Prostate gland (tissue), 2 donors: Measurements from ENCODE around the gene GTF2H4. TPM values are rescaled to one million over a fixed set of nuclear protein-coding genes. Genes with fewer than 3 reads are reported as not detected.
"Not testable (repeated sequence)": the region's sequence is repeated elsewhere in the genome, so short reads cannot be mapped to it uniquely, and the experiment has no call there.

Source experiments
- DNase-seq: peaks from one replicate; pipeline ENCODE4 v3.0.0-alpha.2; 2019; ENCODE audit warnings: low spot score
- H3K27ac ChIP-seq, 2 donors: fragments of 200-600 bp; sonication (generic); 2 replicates each; pipeline ENCODE4 v1.5.1; 2017 to 2019
- H3K27me3 ChIP-seq: fragments of 200-600 bp; sonication (generic); replicated peaks from 2 replicates; pipeline ENCODE4 v1.5.1; 2019; ENCODE audit not compliant: insufficient read depth
- H3K36me3 ChIP-seq, 2 donors: fragments of 200-600 bp; sonication (generic); 1 replicate in 1 of 2; 2 replicates in 1 of 2; pipeline versions ENCODE4 v1.5.1 to v1.8.1; 2017 to 2019
- H3K4me1 ChIP-seq: fragments of 200-600 bp; sonication (generic); replicated peaks from 2 replicates; pipeline ENCODE4 v1.5.1; 2019
- H3K4me3 ChIP-seq, 2 donors: fragments of 200-600 bp; sonication (generic); 2 replicates each; pipeline ENCODE4 v1.5.1; 2017 to 2019
- H3K9me3 ChIP-seq: fragments of 200-600 bp; sonication (generic); 2 replicates; pipeline ENCODE4 v1.5.1; 2017
- POLR2A ChIP-seq: fragments of 450-650 bp; IDR thresholded peaks from one replicate; pipeline ENCODE4 v1.6.1; 2016; ENCODE audit warnings: antibody characterized with exemption, mild to moderate bottlenecking
- POLR2AphosphoS5 ChIP-seq: sonication (generic); formaldehyde crosslinking; IDR thresholded peaks from one replicate; pipeline ENCODE4 v1.6.1; 2017; ENCODE audit warnings: antibody characterized with exemption
- WGBS: methylation state at CpG from one replicate; pipeline ENCODE4 v1.1.5; 2018; 5-methylcytosine and 5-hydroxymethylcytosine counted together
- intact Hi-C: fragments of 100-400 bp; cut with DNase I; formaldehyde crosslinking; loops from one replicate; pipeline ENCODE4 v1.14.2; 2022
- total RNA-seq, 2 donors: library from RNA; depleted of rRNA; stranded (reverse); fragments of >200 nt; gene quantifications; one replicate each; pipeline ENCODE4 v1.1.0, GENCODE V29; 2016
- TF ChIP-seq, protein P1 (sequence below), 4 experiments: fragments of 200-600 bp in 2 of 4; fragments of 450-650 bp in 2 of 4; sonication (generic) in 2 of 4; IDR thresholded peaks; 1 replicate in 3 of 4; 2 replicates in 1 of 4; pipeline ENCODE4 v1.5.1; 2016 to 2019; ENCODE audit warnings: antibody characterized with exemption in 4 of 4, mild to moderate bottlenecking in 2 of 4, moderate library complexity in 2 of 4

GTF2H4 gene
- total RNA-seq, 2 donors from 2014 or later: 19.0 to 26.2 TPM

DNA sequence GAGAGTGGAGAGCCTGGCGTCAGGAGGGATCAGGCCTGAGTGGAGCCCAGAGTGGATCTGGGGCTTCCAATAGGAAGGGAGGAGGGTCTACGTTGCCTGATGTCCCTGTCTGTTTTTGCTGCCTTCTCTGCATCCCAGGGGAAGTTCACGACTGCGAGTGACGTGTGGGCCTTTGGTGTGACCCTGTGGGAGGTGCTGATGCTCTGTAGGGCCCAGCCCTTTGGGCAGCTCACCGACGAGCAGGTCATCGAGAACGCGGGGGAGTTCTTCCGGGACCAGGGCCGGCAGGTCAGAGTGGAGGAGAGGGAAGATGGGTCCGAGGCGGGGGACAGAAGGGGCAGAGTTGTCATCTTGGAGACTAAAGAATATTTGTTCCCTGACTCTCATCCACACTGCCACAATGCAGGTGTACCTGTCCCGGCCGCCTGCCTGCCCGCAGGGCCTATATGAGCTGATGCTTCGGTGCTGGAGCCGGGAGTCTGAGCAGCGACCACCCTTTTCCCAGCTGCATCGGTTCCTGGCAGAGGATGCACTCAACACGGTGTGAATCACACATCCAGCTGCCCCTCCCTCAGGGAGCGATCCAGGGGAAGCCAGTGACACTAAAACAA, 9.2 kb upstream of the GTF2H4 start:
- intact Hi-C loops: no loop called here
- DNase-seq: no peak
- Histone ChIP-seq H3K27me3 (no peaks in the 10 kb centered on the region), H3K27ac (no peak overlapping the region), H3K4me1 (no peaks in the 10 kb centered on the region), H3K4me3 (no peak overlapping the region), H3K9me3 (no peaks in the 10 kb centered on the region), H3K36me3 (peaks cover 0 to 26% of the 10 kb centered on the region in 2 donors)
- TF ChIP-seq POLR2AphosphoS5 (no peak), POLR2A (no peak)
- TF ChIP-seq, protein P1, sequence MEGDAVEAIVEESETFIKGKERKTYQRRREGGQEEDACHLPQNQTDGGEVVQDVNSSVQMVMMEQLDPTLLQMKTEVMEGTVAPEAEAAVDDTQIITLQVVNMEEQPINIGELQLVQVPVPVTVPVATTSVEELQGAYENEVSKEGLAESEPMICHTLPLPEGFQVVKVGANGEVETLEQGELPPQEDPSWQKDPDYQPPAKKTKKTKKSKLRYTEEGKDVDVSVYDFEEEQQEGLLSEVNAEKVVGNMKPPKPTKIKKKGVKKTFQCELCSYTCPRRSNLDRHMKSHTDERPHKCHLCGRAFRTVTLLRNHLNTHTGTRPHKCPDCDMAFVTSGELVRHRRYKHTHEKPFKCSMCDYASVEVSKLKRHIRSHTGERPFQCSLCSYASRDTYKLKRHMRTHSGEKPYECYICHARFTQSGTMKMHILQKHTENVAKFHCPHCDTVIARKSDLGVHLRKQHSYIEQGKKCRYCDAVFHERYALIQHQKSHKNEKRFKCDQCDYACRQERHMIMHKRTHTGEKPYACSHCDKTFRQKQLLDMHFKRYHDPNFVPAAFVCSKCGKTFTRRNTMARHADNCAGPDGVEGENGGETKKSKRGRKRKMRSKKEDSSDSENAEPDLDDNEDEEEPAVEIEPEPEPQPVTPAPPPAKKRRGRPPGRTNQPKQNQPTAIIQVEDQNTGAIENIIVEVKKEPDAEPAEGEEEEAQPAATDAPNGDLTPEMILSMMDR (IDR thresholded peaks at IDR 0.05): no peak
- 69% methylated on average over 23 of the region's 23 CpGs for WGBS

DNA sequence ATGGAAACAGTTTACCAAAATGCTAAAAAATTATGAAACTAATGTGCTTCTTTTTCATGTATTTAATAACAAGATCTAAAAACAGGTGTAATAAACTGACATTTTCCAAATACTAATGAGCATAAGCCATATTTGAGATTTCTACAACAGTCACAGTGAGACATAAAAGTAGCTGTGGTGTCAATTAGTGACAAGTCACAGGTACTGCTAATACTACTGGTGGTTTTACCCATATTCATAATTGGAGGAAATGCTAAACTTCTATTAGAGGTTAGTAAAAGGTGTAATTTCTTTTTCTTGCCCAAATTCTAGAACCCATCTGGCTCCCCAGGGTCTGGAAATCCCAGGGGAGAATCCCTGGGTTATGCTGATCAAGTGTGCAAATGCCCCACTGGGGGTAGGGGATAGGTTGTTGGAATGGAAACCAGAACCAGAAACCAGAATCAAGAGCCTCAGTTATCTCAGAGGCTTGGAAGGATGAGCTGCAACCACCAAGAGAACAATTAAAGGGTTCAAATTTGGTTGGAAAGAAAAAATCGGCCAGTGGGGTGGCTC, 7.1 kb upstream of the GTF2H4 start:
- WGBS: 65% methylated on average over 1 of the region's 1 CpG
- no peak for DNase-seq
- Histone ChIP-seq H3K27me3 (no peaks in the 10 kb centered on the region), H3K27ac (no peak overlapping the region), H3K4me1 (no peaks in the 10 kb centered on the region), H3K36me3 (peaks cover 0 to 20% of the 10 kb centered on the region in 2 donors), H3K4me3 (no peak overlapping the region), H3K9me3 (no peaks in the 10 kb centered on the region)
- intact Hi-C loops: no loop called here
- TF ChIP-seq, protein P1 (IDR thresholded peaks at IDR 0.05): no peak
- no peak for TF ChIP-seq POLR2A
- TF ChIP-seq POLR2AphosphoS5: no peak

DNA sequence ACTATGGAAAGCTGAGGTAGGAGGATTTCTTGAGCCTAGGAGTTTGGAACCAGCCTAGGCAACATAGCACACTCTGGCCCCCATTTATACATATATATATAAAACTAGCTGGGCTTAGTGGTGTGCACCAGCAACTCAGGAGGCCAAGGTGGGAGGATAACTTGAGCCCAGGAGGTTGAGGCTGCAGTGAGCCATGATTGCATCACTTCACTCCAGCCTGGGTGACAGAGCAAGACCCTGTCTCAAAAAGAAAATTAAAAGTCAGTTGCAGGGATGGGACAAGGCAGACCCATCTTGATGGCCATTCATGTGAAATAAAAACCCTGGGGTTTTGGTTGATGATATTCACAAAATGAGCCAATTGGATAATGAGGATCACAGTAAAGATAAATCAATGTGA, 6.6 kb upstream of the GTF2H4 start:
- H3K4me1 ChIP-seq: no peaks in the 10 kb centered on the region
- peaks cover 0 to 20% of the 10 kb centered on the region in 2 donors for H3K36me3 ChIP-seq
- H3K9me3 ChIP-seq: no peaks in the 10 kb centered on the region
- no peaks in the 10 kb centered on the region for H3K27me3 ChIP-seq
- no peak overlapping the region for H3K4me3 ChIP-seq
- TF ChIP-seq POLR2AphosphoS5 (no peak), POLR2A (no peak)
- TF ChIP-seq, protein P1 (IDR thresholded peaks at IDR 0.05): no peak
- no peak overlapping the region for H3K27ac ChIP-seq
- DNase-seq: no peak
- intact Hi-C loops: no loop called here

GRCh38 chr6:30902196-30902595, 5.8 kb upstream of the GTF2H4 start:
- H3K4me1 ChIP-seq, intact Hi-C loops, H3K4me3 ChIP-seq, H3K27me3 ChIP-seq, H3K9me3 ChIP-seq, DNase-seq, H3K27ac ChIP-seq: not testable (repeated sequence)
- 49% methylated on average over 9 of the region's 9 CpGs for WGBS
- H3K36me3 ChIP-seq: peaks cover 0 to 16% of the 10 kb centered on the region in 2 donors

DNA sequence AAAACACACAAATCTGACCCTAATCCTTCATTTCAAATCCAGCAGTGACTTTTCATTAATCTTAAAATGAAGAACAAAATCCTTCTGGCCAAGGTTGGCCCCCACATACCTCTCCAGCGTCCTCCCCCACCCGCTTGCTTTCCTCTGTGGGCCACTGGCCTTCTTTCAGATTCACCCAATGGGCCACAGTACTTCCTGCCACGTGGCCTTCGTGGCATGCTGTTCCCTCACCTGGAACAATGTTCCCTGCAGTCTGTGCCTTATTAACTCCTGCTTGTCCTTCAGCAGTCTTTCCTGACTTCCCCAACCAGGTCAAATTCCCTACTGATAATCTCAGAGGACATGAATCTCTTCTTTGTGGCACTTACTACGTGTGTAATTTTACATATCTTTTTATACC, 5.3 kb upstream of the GTF2H4 start:
- H3K9me3 ChIP-seq: no peaks in the 10 kb centered on the region
- no peaks in the 10 kb centered on the region for H3K4me1 ChIP-seq
- intact Hi-C loops: no loop called here
- TF ChIP-seq POLR2AphosphoS5 (no peak), POLR2A (no peak)
- 50% methylated on average over 5 of the region's 5 CpGs for WGBS
- no peaks in the 10 kb centered on the region for H3K27me3 ChIP-seq
- H3K36me3 ChIP-seq: peaks cover 0 to 10% of the 10 kb centered on the region in 2 donors
- no peak overlapping the region for H3K27ac ChIP-seq
- no peak for DNase-seq
- H3K4me3 ChIP-seq: no peak overlapping the region

DNA sequence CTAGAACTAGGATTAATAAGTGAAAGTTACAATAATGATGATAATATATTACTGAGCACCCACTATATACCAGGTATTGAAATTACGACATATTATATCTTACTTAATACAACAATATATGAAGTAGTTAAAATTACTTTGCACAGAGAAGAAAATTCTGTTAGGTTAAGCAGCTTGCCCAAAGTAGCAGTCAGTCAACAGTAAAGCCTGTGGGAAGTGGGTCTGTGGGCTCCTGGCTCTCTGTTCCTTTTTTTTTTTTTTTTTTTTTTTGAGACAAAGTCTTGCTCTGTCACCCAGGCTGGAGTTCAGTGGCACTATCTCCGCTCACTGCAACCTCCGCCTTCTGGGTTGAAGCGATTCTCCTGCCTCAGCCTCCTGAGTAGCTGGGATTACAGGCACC, 4.8 kb upstream of the GTF2H4 start:
- 96% methylated on average over 4 of the region's 4 CpGs for WGBS

DNA sequence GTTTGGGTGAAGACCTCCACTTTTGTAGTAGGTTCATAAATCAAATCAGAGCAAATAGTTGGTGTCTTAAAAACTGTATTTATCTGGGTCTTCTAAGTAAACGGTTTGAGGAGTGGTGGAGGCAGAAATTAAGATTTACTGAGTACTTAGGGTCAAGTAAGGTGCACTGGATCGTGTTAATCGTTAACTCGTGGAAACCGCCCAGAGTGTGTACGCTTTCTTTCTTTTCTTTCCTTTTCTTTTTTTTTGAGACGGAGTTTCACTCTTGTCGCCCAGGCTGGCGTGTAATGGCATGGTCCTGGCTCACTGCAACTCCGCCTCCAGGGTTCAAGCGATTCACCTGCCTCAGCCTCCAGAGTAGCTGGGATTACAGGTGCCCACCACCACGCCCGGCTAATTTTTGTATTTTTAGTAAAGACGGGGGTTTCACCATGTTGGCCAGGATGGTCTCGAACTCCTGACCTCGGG, 683 bp upstream of the GTF2H4 start:
- H3K9me3 ChIP-seq, H3K27ac ChIP-seq, H3K4me1 ChIP-seq, intact Hi-C loops, H3K36me3 ChIP-seq, H3K27me3 ChIP-seq, DNase-seq: not testable (repeated sequence)
- 23% methylated on average over 16 of the region's 16 CpGs for WGBS
- peak overlapping the region; percentile 69 for H3K4me3 ChIP-seq

More for the DNA sequence above, 4.8 kb upstream of the GTF2H4 start:
- H3K9me3 ChIP-seq: no peaks in the 10 kb centered on the region
- no peak overlapping the region for H3K27ac ChIP-seq
- H3K36me3 ChIP-seq: peaks cover 0 to 7% of the 10 kb centered on the region in 2 donors
- TF ChIP-seq, protein P1 (IDR thresholded peaks at IDR 0.05): no peak
- TF ChIP-seq POLR2AphosphoS5 (no peak), POLR2A (no peak)
- DNase-seq: no peak
- H3K4me1 ChIP-seq: no peaks in the 10 kb centered on the region
- intact Hi-C loops: no loop called here
- no peak overlapping the region for H3K4me3 ChIP-seq
- H3K27me3 ChIP-seq: no peaks in the 10 kb centered on the region
